Stimulated activated memory B cell treated with anti-CD40 and anti-IgM and Interleukin-4, amounts not matched to agents 10 μg/mL and 1 μg/mL and 100 μg/mL, for 72 hours (primary cell): ENCODE measurements around the gene NPHP3.

Source experiments
- ATAC-seq: fragments of 150-1000 bp; cut with Tn5 transposase; 2 replicates; pipeline ENCODE4 v1.10.0; 2021
- H3K27ac Mint-ChIP-seq: one replicate; pipeline ENCODE4 v1.8.0; 2022; ENCODE audit warnings: mild to moderate bottlenecking, mixed read lengths
- H3K27me3 Mint-ChIP-seq: one replicate; pipeline ENCODE4 v1.8.0; 2022; ENCODE audit warnings: mixed read lengths
- H3K36me3 Mint-ChIP-seq: one replicate; pipeline ENCODE4 v1.8.0; 2022; ENCODE audit warnings: mixed read lengths
- H3K4me1 Mint-ChIP-seq: one replicate; pipeline ENCODE4 v1.8.0; 2022; ENCODE audit warnings: mixed read lengths
- H3K4me3 Mint-ChIP-seq: one replicate; pipeline ENCODE4 v1.8.0; 2022; ENCODE audit warnings: mild to moderate bottlenecking, moderate library complexity, mixed read lengths
- H3K9me3 Mint-ChIP-seq: one replicate; pipeline ENCODE4 v1.8.0; 2022; ENCODE audit warnings: mixed read lengths

The NPHP3 gene

GRCh38 chr3:132638706-132639105 is 83.5 kb downstream of the NPHP3 start:
- no peaks in the 10 kb centered on the region for H3K27me3 Mint-ChIP-seq
- peaks cover 56% of the 10 kb centered on the region for H3K36me3 Mint-ChIP-seq
- no peaks in the 10 kb centered on the region for H3K9me3 Mint-ChIP-seq
- no peak overlapping the region for H3K27ac Mint-ChIP-seq
- no peak overlapping the region for H3K4me3 Mint-ChIP-seq
- peaks cover 6% of the 10 kb centered on the region for H3K4me1 Mint-ChIP-seq
- ATAC-seq = no peak

- Mint-ChIP-seq H3K4me3 (no peak overlapping the region), H3K27me3 (no peaks in the 10 kb centered on the region), H3K4me1 (peaks cover 6% of the 10 kb centered on the region), H3K36me3 (peaks cover 66% of the 10 kb centered on the region), H3K9me3 (no peaks in the 10 kb centered on the region), H3K27ac (no peak overlapping the region)
- ATAC-seq = no peak
These were observed 84.6 kb downstream of the NPHP3 start for GRCh38 chr3:132637590-132637989.

GRCh38 chr3:132635052-132635451 is 87.2 kb downstream of the NPHP3 start:
- Mint-ChIP-seq H3K36me3 (peaks cover 53% of the 10 kb centered on the region), H3K4me3 (no peak overlapping the region), H3K9me3 (no peaks in the 10 kb centered on the region), H3K27ac (no peak overlapping the region), H3K27me3 (no peaks in the 10 kb centered on the region), H3K4me1 (no peaks in the 10 kb centered on the region)
- ATAC-seq = no peak
